OCI-LY3 (cell line): Measurements from ENCODE around the gene OMG.
"Not testable (repeated sequence)": the region's sequence is repeated elsewhere in the genome, so short reads cannot be mapped to it uniquely, and the experiment has no call there.

Source experiments
- H2AFZ ChIP-seq: fragments of 200-600, 300-600 bp; shearing (Covaris generic); 2 replicates; pipeline ENCODE4 v1.6.0; 2014; ENCODE audit warnings: antibody characterized with exemption, low read depth, low read length
- H3K27ac ChIP-seq: fragments of 200-600, 300-600 bp; sonication (generic); 2 replicates; pipeline ENCODE4 v1.5.1; 2014; ENCODE audit warnings: mild to moderate bottlenecking, low read length, moderate library complexity, mixed read lengths
- H3K27me3 ChIP-seq: fragments of 200-600, 300-600 bp; sonication (generic); 2 replicates; pipeline ENCODE4 v1.6.1; 2014; ENCODE audit warnings: low read depth, low read length, mixed read lengths
- H3K36me3 ChIP-seq: fragments of 200-600, 300-600 bp; sonication (generic); replicated peaks from 2 replicates; pipeline ENCODE3; 2014; ENCODE audit warnings: low read depth, low read length, mixed read lengths
- H3K4me1 ChIP-seq: fragments of 300-600, 200-600 bp; sonication (generic); 2 replicates; pipeline ENCODE4 v1.6.1; 2014; ENCODE audit warnings: low read length, mixed read lengths
- H3K4me2 ChIP-seq: fragments of 200-600, 300-600 bp; sonication (generic); 2 replicates; pipeline ENCODE4 v1.6.1; 2014; ENCODE audit warnings: low read length, mixed read lengths
- H3K4me3 ChIP-seq: fragments of 300-600, 200-600 bp; sonication (generic); 2 replicates; pipeline ENCODE4 v1.5.1; 2014; ENCODE audit warnings: antibody characterized with exemption, mild to moderate bottlenecking, low read length, moderate library complexity
- H3K79me2 ChIP-seq: fragments of 300-600, 200-600 bp; shearing (Covaris generic); 2 replicates; pipeline ENCODE4 v1.6.1; 2014; ENCODE audit warnings: mild to moderate bottlenecking, low read length, mixed read lengths
- H3K9ac ChIP-seq: fragments of 300-600, 200-600 bp; shearing (Covaris generic); 2 replicates; pipeline ENCODE4 v1.6.0; 2014; ENCODE audit warnings: mild to moderate bottlenecking, low read length, moderate library complexity
- H3K9me3 ChIP-seq: fragments of 200-600, 300-600 bp; shearing (Covaris generic); 2 replicates; pipeline ENCODE4 v1.6.1; 2014; ENCODE audit warnings: low read length, mixed read lengths; ENCODE audit not compliant: insufficient read depth
- H4K20me1 ChIP-seq: fragments of 200-600, 300-600 bp; sonication (generic); 2 replicates; pipeline ENCODE4 v1.6.1; 2016; ENCODE audit warnings: low read length, mixed read lengths; ENCODE audit not compliant: insufficient read depth
- EZH2phosphoT487 ChIP-seq: fragments of 200-600 bp; shearing (Covaris generic); IDR thresholded peaks from 2 replicates; pipeline ENCODE4 v1.6.1; 2018; ENCODE audit warnings: antibody characterized with exemption, mixed run types, low read depth
- TF ChIP-seq, protein P1 (sequence below): fragments of 200-600, 300-600 bp; sonication (generic); IDR thresholded peaks from 2 replicates; pipeline ENCODE4 v1.5.1; 2014; ENCODE audit warnings: antibody characterized with exemption, low read length, low read depth

Gene OMG

GRCh38 chr17:31266042-31266441 lies 31.0 kb downstream of the OMG start:
- TF ChIP-seq, protein P1, sequence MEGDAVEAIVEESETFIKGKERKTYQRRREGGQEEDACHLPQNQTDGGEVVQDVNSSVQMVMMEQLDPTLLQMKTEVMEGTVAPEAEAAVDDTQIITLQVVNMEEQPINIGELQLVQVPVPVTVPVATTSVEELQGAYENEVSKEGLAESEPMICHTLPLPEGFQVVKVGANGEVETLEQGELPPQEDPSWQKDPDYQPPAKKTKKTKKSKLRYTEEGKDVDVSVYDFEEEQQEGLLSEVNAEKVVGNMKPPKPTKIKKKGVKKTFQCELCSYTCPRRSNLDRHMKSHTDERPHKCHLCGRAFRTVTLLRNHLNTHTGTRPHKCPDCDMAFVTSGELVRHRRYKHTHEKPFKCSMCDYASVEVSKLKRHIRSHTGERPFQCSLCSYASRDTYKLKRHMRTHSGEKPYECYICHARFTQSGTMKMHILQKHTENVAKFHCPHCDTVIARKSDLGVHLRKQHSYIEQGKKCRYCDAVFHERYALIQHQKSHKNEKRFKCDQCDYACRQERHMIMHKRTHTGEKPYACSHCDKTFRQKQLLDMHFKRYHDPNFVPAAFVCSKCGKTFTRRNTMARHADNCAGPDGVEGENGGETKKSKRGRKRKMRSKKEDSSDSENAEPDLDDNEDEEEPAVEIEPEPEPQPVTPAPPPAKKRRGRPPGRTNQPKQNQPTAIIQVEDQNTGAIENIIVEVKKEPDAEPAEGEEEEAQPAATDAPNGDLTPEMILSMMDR, result peak; percentile 58
- no peak for TF ChIP-seq EZH2phosphoT487
- Histone ChIP-seq H3K27me3 (no peaks in the 10 kb centered on the region), H3K36me3 (peaks cover 2% of the 10 kb centered on the region), H2AFZ (no peak overlapping the region), H3K9me3 (no peaks in the 10 kb centered on the region), H3K79me2 (no peaks in the 10 kb centered on the region), H3K4me3 (no peak overlapping the region), H4K20me1 (no peaks in the 10 kb centered on the region), H3K9ac (no peak overlapping the region), H3K4me1 (no peaks in the 10 kb centered on the region), H3K4me2 (no peak overlapping the region), H3K27ac (no peak overlapping the region)

DNA sequence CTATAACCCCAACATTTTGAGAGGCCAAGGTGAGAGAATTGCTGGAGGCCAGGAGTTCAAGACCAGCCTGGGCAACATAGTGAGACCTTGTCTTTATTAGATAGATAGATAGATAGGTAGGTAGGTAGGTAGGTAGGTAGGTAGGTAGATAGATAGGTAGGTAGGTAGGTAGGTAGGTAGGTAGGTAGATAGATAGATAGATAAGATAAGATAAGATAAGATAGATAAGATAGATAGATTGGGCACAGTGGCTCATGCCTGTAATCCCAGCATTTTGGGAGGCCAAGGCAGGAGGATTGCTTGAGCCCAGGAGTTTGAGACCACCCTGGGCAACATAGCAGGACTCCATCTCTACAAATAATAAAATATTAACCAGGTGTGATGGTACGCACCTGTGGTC lies 34.1 kb downstream of the OMG start:
- H3K36me3 ChIP-seq, H2AFZ ChIP-seq, H3K9ac ChIP-seq, H3K79me2 ChIP-seq, H3K27ac ChIP-seq, H3K9me3 ChIP-seq, H3K4me3 ChIP-seq, H3K4me2 ChIP-seq, H4K20me1 ChIP-seq, H3K4me1 ChIP-seq, H3K27me3 ChIP-seq: not testable (repeated sequence)

DNA sequence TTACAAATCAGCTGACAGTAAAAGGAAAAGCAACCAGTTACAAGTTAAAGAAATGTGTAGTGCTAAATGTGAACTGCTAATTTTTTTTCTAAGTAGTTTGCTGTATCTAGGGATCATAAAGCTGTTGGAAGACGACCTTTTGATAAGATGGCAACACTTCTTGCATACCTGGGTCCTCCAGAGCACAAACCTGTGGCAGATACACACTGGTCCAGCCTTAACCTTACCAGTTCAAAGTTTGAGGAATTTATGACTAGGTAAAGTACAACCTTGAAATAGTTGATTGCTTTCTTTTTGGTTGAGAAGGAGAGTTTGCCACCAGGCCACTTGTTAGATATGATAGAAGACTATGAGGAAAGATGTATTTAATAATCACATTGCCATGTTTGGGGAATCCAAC lies 35.4 kb downstream of the OMG start:
- H2AFZ ChIP-seq, result no peak overlapping the region
- no peak overlapping the region for H3K9ac ChIP-seq
- no peaks in the 10 kb centered on the region for H3K9me3 ChIP-seq
- no peak overlapping the region for H3K27ac ChIP-seq
- H3K36me3 ChIP-seq, result no peaks in the 10 kb centered on the region
- no peaks in the 10 kb centered on the region for H3K27me3 ChIP-seq
- H3K79me2 ChIP-seq, result no peaks in the 10 kb centered on the region
- TF ChIP-seq, protein P1, result no peak
- TF ChIP-seq EZH2phosphoT487, result no peak
- H3K4me3 ChIP-seq, result no peak overlapping the region
- H3K4me2 ChIP-seq, result no peak overlapping the region
- peaks cover 3% of the 10 kb centered on the region; the same call in 1 of the 2 replicates for H3K4me1 ChIP-seq
- no peaks in the 10 kb centered on the region for H4K20me1 ChIP-seq

DNA sequence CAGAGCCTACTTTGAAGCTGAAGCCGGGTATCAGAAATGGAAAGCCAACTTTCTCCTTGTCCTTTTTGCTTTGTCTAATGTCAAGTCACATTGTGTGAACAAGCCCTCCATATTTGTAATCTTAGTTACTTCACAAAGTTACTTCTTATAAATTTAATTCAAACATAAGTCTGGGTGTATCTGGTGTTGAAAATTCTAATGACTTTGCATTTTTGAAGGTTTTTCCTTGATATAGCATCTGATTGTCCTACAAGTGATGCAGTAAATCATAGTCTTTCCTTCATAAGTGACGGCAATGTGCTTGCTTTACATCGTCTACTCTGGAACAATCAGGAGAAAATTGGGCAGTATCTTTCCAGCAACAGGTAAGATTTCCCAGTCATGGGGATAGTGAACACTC lies 36.9 kb downstream of the OMG start:
- Histone ChIP-seq H3K79me2 (no peaks in the 10 kb centered on the region), H3K9me3 (no peaks in the 10 kb centered on the region), H3K4me1 (peaks cover 5% of the 10 kb centered on the region; the same call in 1 of the 2 replicates), H4K20me1 (no peaks in the 10 kb centered on the region), H3K4me3 (no peak overlapping the region), H2AFZ (no peak overlapping the region), H3K27me3 (no peaks in the 10 kb centered on the region), H3K36me3 (no peaks in the 10 kb centered on the region), H3K4me2 (no peak overlapping the region), H3K9ac (no peak overlapping the region), H3K27ac (no peak overlapping the region)
- TF ChIP-seq EZH2phosphoT487, result no peak
- TF ChIP-seq, protein P1, result no peak

GRCh38 chr17:31256936-31257335 lies 40.1 kb downstream of the OMG start:
- no peak overlapping the region for H3K4me3 ChIP-seq
- H4K20me1 ChIP-seq, result no peaks in the 10 kb centered on the region
- no peak overlapping the region for H3K27ac ChIP-seq
- TF ChIP-seq, protein P1, result no peak
- H3K79me2 ChIP-seq, result no peaks in the 10 kb centered on the region
- no peak overlapping the region for H3K4me2 ChIP-seq
- H3K4me1 ChIP-seq, result peaks cover 5% of the 10 kb centered on the region; the same call in 1 of the 2 replicates
- H3K9me3 ChIP-seq, result no peaks in the 10 kb centered on the region
- H2AFZ ChIP-seq, result no peak overlapping the region
- H3K36me3 ChIP-seq, result no peaks in the 10 kb centered on the region
- H3K27me3 ChIP-seq, result no peaks in the 10 kb centered on the region
- no peak overlapping the region for H3K9ac ChIP-seq
